Measurements from ENCODE around the gene KNSTRN. TPM values are rescaled to one million over a fixed set of nuclear protein-coding genes. Genes with fewer than 3 reads are reported as not detected.

Gene KNSTRN
- polyA plus RNA-seq, 1 donor: 20.0 TPM

Other genes with a start within 250 kb of the KNSTRN start
- 8.8 TPM for gene BUB1B, start 221.7 kb upstream of the KNSTRN start, polyA plus RNA-seq (ENCODE audit: insufficient read length)
- 0.83 TPM for gene PAK6, start 143.7 kb upstream of the KNSTRN start, polyA plus RNA-seq (ENCODE audit: insufficient read length)
- gene ANKRD63, start 99.7 kb upstream of the KNSTRN start, polyA plus RNA-seq (ENCODE audit: insufficient read length): 0.32 TPM
- gene PLCB2, start 74.8 kb upstream of the KNSTRN start, polyA plus RNA-seq (ENCODE audit: insufficient read length): 10.2 TPM
- gene INAFM2, start 59.0 kb upstream of the KNSTRN start, polyA plus RNA-seq (ENCODE audit: insufficient read length): 14.1 TPM
- 17.0 TPM for gene CCDC9B, start 41.8 kb upstream of the KNSTRN start, polyA plus RNA-seq (ENCODE audit: insufficient read length)
- gene PHGR1, start 31.7 kb upstream of the KNSTRN start, polyA plus RNA-seq (ENCODE audit: insufficient read length): not detected
- 1.4 TPM for gene DISP2, start 24.5 kb upstream of the KNSTRN start, polyA plus RNA-seq (ENCODE audit: insufficient read length)
- gene IVD, start 23.1 kb downstream of the KNSTRN start, polyA plus RNA-seq (ENCODE audit: insufficient read length): 54.4 TPM
- gene BAHD1, start 58.2 kb downstream of the KNSTRN start, polyA plus RNA-seq (ENCODE audit: insufficient read length): 24.6 TPM
- gene CHST14, start 88.3 kb downstream of the KNSTRN start, polyA plus RNA-seq (ENCODE audit: insufficient read length): 33.8 TPM
- 14.7 TPM for gene CCDC32, start 182.3 kb downstream of the KNSTRN start, polyA plus RNA-seq (ENCODE audit: insufficient read length)
- gene RPUSD2, start 186.6 kb downstream of the KNSTRN start, polyA plus RNA-seq (ENCODE audit: insufficient read length): 8.7 TPM
- 7.5 TPM for gene KNL1, start 211.5 kb downstream of the KNSTRN start, polyA plus RNA-seq (ENCODE audit: insufficient read length)

Data from forelimb muscle (tissue), 1 donor.